ENCODE results near the gene PAQR4.
A peak's percentile ranks its signal among the peaks of the same experiment; 100 is the strongest.

PAQR4 gene

DNA sequence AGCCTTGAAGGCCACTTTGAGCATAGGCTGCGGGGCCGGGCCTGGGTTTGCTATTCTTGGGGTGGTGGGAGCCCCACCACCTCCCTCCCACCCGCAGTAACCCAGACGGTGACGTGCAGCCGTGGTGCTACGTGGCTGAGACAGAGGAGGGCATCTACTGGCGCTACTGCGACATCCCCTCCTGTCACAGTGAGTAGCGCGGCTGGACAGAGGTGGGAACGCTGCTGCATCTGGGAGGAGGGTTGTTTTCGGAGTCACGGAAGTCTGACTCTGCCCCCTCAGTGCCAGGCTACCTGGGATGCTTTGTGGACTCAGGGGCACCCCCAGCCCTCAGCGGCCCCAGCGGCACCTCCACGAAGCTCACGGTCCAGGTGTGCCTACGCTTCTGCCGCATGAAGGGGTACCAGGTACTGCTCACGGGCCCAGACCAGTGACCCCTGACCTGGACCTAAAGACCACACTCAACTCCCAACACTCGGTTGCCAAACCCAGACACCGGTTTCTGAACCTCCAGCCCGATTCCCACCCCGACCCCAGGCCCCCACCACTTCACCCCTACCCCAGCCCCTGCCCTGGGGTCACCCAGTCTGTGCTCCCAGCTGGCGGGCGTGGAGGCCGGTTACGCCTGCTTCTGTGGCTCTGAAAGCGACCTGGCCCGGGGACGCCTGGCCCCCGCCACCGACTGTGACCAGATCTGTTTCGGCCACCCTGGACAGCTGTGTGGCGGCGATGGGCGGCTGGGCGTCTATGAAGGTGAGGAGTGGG, 2.9 kb upstream of the PAQR4 start:
- no peak for DNase-seq

DNA sequence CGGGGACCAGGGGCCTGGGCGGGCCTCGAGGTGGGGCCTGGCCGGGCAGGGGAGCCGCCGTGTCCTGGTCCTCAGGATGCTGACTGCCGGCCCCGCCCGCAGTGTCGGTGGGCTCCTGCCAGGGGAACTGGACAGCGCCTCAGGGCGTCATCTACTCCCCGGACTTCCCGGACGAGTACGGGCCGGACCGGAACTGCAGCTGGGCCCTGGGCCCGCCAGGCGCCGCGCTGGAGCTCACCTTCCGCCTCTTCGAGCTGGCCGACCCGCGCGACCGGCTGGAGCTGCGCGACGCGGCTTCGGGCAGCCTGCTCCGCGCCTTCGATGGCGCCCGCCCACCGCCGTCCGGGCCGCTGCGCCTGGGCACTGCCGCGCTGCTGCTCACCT, 2.3 kb upstream of the PAQR4 start:
- no peak for DNase-seq

DNA sequence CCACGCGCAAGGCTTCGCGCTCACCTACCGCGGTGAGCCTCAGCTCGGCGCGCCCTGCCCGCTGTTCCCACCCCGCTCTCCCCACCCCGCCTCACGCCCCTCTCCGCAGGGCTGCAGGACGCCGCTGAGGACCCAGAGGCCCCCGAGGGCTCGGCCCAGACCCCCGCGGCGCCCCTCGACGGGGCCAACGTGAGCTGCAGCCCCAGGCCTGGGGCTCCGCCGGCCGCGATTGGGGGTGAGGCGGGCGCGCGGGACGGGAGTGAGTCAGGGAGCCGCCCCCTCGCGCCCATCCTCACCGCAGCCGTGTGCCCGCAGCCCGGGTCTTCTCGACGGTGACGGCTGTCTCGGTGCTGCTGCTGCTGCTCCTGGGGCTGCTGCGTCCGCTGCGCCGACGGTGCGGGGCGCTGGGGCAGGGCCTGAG, 1.9 kb upstream of the PAQR4 start:
- no peak for DNase-seq

DNA sequence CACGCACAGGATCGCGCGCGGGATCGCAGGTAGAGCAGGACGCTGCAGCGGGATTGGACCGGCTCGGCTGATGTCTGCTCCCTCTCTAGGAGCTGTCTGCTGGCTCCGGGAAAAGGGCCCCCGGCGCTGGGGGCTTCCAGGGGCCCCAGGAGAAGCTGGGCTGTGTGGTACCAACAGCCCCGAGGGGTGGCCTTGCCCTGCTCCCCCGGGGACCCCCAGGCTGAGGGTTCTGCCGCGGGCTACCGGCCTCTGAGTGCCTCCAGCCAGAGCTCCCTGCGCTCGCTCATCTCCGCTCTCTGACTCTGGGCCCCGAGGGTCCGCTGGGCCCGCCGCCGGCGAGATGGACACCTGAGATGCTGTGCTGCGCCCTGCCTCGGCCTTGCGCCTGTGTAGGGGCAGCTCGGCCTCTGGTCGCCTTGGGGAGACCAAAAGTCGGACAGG, 1.4 kb upstream of the PAQR4 start:
- DNase-seq: no peak

DNA sequence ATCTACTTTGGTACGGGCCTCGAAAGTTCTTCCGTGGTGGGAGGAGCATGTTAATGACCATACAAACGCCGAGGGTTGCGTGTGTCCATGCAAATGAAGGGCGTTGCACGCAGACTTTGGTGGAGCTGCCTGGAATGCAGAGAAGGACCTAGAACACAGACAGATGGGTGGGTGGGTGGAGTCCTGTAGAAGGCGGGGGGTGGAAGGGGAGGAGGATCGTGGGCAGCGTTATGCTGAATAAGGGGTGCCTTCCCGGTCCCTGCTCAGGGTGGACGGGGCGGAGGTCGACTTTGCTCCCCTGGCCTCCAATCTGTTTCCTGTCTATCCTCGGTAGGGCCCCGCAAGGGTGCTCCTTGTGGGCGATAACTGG, 795 bp upstream of the PAQR4 start:
- no peak for DNase-seq

DNA sequence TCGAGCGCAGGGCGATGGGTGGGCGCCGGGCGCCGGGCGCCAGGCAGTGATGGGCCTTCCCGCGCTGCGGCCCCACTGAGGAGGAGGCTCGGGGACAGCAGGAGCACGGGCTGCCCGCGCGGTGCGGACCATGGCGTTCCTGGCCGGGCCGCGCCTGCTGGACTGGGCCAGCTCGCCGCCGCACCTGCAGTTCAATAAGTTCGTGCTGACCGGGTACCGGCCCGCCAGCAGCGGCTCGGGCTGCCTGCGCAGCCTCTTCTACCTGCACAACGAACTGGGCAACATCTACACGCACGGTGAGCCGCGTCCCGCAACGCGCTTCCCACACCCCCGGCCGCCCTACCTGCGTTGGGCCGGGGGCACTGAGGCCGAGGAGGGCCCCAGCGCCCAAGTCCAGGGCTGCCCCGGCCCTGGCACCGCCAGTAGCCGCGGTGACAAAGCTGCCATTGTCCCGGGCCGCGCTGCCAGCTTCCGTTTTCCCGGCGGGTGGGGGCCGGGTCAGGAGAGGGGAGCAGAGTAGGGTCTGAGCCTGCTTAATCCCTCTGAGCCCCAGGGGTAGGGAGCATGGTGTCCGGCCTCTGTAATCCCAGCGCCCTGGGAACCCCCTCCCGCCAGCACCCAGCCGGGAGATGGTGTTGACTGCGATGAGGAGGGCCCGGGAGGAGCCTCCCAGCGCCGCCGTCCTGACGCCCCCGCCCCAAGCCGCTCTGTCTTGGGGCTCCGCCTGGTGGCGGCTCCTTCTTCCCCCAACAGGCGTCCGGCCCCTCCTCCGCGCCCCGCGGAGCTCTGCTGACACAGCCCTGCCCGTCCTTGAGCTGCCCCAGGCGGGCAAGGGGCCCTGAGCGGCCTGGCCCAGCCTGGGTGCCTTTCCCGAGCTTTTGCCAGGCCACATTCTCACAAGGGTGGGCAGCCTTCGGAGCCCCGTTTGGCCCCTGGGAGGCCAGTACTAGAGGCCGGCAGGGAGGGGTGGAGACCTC, 685 bp downstream of the PAQR4 start:
- DNase-seq: no peak

DNA sequence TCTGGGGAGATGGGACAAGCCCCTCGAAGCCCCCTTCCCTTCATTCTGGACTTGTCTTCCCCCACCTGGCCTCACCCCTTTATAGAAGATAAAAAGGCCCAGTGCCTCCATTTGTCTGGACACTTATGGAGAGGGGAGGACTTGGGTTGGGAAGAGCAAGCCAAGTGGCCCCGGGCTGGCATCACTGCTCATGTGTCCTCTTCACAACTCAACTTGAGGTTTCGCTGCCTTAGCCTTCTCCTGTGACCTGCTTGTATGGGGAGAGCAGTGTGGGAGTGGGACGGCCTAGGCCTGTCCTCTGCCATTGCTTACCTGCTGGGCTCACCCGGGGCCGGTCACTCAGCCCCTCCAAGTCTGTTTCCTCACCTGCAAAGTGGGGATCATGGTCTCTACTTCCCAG, 1.4 kb downstream of the PAQR4 start:
- no peak for DNase-seq

DNA sequence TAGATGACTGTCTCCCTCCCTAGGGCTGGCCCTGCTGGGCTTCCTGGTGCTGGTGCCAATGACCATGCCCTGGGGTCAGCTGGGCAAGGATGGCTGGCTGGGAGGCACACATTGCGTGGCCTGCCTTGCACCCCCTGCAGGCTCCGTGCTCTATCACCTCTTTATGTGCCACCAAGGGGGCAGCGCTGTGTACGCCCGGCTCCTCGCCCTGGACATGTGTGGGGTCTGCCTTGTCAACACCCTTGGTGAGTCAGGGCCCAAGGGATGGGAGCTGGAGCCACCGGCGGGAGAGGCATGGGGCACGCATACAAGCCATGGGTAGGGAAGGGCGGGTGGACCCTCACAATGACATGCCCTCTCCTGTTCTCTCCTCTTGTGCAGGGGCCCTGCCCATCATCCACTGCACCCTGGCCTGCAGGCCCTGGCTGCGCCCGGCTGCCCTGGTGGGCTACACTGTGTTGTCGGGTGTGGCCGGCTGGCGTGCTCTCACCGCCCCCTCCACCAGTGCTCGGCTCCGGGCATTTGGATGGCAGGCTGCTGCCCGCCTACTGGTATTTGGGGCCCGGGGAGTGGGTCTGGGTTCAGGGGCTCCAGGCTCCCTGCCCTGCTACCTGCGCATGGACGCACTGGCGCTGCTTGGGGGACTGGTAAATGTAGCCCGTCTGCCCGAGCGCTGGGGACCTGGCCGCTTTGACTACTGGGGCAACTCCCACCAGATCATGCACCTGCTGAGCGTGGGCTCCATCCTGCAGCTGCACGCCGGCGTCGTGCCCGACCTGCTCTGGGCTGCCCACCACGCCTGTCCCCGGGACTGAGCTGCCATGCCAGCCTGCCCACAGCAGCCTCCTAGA, 2.2 kb downstream of the PAQR4 start:
- no peak for DNase-seq

DNA sequence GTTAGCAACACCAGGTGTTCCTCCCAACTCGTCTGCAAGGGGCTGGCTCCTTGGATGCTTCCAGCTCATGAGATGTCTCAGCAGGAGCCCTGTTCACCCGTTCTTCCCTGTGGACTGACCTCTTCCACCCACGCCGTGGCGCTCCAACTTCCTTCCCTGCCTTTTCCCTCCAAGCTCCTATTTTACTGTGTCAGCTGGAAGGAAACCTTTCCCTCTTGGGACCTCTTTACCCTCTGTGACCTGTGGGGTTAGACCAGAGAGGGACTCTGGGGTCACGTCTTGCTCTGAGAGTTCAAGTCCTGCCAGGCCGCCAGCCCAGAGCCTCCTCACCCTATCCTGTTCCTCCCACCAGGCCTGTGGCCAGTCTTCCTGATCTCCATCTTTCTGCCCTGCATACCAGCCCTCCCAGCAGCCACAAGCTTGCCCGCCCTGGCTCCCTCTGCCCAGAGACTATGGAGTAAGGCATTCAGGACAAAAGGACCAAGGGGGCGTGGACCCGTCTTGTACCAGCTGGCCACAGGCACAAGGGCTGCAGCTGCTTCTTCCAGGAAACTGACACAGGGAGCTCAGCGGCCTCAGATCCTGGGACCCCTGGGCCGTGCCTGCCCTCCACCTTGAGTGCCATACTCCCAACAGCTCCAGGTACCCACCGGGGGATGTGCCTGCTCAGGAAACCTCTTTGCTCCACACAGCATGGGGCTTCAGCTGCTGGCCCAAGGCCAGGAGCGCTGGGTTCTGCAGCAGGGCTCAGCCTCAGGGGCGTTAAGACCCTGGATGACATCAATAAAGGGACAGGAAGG, 3.0 kb downstream of the PAQR4 start:
- no peak for DNase-seq

DNA sequence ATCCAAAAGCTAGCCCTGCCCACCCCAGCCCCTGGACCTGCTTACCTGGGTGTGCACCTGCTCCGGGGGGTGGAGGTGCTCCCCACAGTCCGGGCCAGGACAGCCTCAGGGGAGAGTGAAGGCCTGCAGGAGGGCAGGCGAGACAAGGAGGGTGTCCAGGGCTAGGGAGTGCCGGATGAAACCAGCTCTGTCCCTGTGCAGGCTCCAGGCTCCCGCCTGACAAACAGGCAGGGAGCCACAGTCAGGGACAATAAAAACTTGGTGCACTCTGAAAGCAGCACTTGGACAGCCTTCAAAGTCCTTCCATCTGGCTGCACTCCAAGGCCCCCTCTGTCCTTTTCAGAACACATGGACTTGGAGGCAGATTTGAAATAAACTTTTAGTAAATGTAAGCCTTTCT, 3.9 kb downstream of the PAQR4 start:
- DNase-seq: no peak

DNA sequence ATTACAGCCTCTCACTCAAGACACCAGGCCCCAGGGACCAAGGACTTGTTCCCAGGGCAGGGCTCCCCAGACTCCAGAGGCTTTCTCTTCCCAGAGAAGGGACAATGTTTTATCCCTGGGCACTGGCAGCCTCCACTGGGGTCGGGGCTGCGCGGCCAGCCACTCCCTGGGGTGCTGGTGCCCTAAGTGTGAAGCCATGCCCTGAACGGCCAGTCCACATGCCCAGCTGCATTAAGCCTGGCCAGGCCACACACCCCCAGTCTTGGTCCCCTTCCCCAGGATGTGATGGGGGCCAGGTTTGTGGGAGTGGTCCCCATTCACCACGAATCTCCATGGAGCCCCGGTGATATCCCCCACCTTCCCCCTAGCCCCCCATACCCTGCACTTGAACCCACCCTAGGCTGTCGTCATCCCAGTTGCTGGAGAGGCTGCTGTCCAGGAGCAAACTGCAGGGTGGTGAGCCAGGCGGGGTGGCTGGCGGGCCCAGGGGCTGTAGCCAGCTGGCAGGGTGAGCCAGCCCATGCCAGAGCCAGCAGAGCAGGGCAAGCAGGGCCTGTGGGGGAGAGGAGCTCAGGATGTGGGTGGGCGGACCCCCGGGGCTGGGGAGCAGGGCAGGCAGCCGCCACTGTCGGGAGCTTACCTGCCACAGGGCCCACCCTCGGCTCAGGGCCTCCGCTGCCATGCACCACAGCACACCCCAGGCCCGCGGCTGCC, 4.6 kb downstream of the PAQR4 start:
- DNase-seq: no peak

DNA sequence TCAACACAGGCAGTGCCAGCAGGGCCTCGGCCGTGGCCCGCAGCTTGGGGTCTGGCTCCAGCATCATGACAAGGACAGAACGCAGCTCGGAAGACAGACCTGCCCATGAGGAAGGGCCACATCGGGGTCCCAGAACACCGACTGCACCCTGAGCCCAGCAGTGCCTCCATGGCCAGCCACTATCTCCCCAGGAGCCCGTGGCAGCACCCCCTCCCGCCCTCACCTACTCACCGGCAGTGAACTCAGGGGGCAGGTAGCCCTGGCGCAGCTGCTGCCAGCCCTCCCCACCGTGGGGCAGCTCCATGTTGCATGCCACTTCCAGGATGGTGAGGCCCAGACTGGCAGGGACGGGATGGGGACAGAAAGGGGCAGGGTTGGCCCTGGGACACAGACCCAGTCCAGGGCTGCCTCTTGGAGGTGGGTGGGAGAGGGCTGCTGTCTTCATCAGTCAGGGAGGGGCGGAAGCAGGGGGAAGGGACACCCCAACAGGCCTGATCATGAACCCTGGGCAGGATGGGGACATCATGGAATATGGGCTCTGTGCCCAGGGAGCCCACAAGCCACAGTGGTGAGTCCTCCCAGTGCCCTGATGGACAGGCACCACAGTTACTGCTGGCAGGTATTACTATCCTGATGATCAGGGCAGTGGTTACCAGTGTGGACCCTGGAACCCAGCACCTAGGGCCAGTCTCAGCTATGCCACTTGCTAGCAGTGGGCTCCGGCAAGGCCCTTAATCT, 5.3 kb downstream of the PAQR4 start:
- no peak for DNase-seq

DNA sequence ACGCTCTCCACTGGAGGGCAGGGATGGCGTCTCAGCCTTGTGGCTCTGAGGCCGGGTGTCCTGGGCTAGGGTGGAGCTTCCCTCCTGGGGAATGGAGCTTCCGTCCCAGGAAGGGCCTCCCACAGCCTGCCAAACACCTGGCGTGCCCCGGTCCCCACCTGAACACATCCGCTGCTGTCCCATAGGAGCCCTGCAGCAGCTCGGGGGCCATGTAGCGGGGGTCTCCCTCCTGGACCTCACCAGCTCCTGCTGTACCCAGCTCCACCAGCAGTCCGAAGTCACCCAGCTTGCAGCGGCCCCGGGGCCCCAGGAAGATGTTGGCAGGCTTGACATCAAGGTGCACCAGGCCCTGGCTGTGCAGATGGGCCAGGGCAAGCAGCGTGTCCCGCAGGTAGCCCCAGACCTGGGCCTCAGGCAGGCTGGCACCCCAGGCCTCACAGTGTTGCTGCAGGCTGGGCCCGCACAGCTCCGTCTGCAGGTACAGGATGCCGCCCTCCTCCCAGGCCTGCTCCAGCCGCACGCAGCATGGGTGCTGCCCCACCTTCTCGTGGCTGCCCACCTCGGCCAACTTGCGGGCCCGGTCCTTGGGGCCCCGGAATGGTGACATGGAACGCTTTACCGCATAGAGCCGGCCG, 6.1 kb downstream of the PAQR4 start:
- no peak for DNase-seq

DNA sequence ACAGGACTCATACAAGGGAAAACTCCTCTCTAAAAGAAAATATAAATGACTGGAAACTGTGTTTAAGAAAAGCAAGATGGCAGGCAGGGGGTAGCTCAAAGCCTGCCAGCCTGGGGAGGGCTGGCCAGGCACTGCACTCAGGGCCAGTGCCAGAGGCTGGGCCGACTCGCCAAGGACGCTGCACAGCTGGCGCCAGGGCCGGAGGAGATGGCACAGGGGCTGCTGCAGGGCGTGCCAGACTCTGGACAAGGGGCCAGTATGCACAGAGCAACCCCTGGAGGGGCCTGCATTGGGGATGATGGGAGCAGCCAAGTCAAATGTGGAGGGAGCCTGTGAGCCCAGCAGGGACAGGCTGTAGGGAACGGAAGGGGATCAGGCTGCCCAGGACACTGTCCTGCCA, 7.1 kb downstream of the PAQR4 start:
- no peak for DNase-seq

DNA sequence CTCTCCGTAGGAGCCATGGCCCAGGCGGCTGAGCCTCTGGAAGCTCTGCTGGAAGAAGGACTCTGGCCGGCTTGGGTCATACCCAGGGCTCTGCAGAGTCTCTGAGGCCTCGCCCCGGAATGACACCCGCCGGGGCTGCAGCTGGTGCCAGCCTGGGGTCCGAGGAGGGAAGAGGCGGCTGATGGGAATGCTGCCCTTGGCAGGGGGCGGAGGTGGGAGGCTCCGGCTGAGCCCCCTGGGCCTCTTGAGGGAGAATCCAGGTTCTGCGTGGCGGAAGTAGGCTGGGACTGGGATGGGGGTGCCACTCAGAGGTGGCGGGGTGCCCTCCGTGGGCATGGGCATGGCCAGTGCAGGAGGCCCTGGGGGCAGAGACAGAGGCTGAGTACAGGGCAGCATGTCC, 7.5 kb downstream of the PAQR4 start:
- DNase-seq: no peak

DNA sequence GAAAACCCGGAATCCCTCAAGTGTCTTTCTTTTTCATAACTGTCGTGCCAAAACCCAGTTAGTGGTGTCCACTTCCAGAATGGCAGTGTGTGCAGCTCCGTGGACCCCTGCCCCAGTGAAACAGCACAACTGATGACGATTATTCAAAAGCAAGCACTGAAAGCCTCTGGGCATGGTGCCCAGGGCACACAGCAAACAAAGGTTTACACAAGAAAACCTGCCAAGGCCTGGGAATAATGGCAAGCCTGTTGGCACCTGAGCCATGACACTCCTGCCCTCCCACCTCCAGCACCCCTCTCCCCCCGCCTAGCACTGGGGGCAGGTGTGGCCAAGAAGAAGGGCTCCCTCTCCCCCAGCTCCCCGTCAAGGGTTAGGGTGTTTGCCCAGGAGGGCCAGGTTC, 8.3 kb downstream of the PAQR4 start:
- DNase-seq: no peak

DNA sequence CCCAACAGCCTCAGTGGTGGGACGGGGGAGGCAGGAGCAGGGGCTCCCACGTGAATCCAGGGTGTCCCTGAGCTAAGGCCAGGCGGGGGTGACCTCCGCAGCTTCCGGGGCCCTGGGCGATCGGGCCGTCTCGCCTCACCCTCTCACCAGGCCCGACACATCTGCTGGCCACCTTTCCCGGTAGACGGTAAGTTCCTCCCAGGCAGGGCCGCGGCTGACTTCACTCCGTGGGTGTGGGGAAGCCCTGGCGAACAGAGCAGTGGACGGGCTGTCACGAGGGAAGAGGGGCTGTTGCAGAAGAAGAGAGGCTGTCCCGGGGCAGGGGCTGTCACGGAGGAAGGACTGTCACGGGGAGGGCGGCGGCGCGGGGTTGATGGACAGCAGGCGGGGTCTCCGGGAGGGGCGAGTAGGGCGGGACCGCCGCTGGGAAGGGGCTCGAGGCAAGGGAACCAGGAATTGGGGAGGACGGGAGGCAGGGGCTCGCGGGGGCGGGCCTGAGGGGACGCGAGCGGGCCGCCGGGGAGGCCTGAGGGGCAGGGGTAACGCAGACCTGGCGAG, 10.6 kb downstream of the PAQR4 start:
- no peak for DNase-seq

DNA sequence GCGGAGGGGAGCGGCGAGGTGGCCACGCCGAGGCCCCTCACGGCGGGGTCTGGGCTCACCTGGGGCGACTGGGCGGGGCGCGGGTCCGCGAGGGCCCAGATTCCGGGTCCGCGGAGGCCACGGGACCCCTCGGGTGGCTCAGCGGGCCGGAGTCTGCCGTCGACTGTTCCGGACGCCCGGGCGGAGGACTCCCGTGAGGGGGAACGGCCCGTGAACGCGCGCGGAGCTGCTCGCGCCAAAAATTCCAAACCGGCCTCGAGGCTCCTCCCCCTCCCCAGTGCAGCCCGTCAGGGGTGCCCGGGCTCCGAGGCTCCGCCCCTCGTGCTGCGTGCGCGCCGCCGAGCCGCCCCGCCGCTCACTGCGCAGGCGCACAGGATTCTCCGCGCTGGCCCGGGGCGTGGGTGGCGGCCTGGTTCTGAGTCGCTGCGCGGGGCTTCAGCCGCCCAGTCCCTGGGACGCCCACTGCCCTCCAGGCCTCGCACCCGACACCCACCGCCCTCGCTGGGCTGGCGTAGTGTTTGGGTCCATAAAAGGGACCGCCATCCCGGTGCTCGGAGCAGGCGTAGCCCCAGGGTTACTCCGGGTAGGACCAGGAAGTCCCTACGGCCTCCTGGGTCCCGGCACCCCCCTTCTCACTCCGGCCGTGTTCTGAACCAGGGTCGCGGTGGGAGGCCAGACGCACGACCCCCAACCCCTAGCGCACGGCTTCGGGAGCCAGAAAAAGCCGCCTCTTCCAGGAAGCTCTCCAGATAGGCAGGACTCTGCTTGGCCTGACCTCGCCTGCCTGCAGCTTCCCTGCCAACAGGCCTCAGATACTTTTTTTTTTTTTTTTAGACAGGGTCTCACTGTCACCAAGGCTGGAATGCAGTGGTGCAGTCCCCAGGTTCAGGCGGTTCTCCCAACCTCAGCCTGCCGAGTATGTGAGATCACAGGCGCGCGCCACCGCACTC, 11.4 kb downstream of the PAQR4 start, which contains the start of gene PKMYT1:
Gene PKMYT1, minus strand, starts transcription at position 220 of the 950 bp plus-strand sequence. CDS start 789 bp downstream, outside the sequence.
- peak; percentile 62 for DNase-seq
